BJ (cell line): ENCODE data around the gene MAN1C1. TPM values are rescaled to one million over a fixed set of nuclear protein-coding genes. Genes with fewer than 3 reads are reported as not detected.

Source experiments
- CTCF ChIA-PET: fragments of 350-600 bp; formaldehyde crosslinking; extraction: SDS; loops from one replicate; lab custom pipeline; 2021; ENCODE audit warnings: antibody characterized with exemption, inconsistent platforms; lab: Yijun Ruan, JAX
- POLR2A ChIA-PET: fragments of 300-600 bp; sonication (Branson Sonifier 250); formaldehyde crosslinking; extraction: SDS; loops from one replicate; lab custom pipeline; 2021; ENCODE audit warnings: antibody characterized with exemption; lab: Charles Lee
- DNase-seq: peaks from one replicate; pipeline ENCODE4 v3.0.0-alpha.2; 2011; ENCODE audit warnings: low read depth
- H3K27me3 ChIP-seq: 2 replicates; pipeline ENCODE4 v1.6.0; 2011; ENCODE audit warnings: low read length; ENCODE audit not compliant: control insufficient read depth, insufficient read depth
- H3K36me3 ChIP-seq: 2 replicates; pipeline ENCODE4 v1.5.1; 2011; ENCODE audit warnings: low read length; ENCODE audit not compliant: control insufficient read depth, insufficient read depth
- H3K4me3 ChIP-seq: 2 replicates; pipeline ENCODE4 v1.5.1; 2011; ENCODE audit warnings: low read depth, mild to moderate bottlenecking, control low read depth, low read length
- polyA plus RNA-seq: library from polyadenylated mRNA; depleted of rRNA; stranded (reverse); fragments of >200 nt; gene quantifications from 2 replicates; pipeline ENCODE4 v1.2.3, GENCODE V29; 2011
- TF ChIP-seq, protein P1 (sequence below): IDR thresholded peaks from 2 replicates; pipeline ENCODE4 v1.5.1; 2011; ENCODE audit warnings: low read depth, mild to moderate bottlenecking, control low read depth, inconsistent platforms, low read length, moderate library complexity; ENCODE audit not compliant: insufficient read depth

Gene MAN1C1
- polyA plus RNA-seq, 1 experiment, result 1.1 TPM

DNA sequence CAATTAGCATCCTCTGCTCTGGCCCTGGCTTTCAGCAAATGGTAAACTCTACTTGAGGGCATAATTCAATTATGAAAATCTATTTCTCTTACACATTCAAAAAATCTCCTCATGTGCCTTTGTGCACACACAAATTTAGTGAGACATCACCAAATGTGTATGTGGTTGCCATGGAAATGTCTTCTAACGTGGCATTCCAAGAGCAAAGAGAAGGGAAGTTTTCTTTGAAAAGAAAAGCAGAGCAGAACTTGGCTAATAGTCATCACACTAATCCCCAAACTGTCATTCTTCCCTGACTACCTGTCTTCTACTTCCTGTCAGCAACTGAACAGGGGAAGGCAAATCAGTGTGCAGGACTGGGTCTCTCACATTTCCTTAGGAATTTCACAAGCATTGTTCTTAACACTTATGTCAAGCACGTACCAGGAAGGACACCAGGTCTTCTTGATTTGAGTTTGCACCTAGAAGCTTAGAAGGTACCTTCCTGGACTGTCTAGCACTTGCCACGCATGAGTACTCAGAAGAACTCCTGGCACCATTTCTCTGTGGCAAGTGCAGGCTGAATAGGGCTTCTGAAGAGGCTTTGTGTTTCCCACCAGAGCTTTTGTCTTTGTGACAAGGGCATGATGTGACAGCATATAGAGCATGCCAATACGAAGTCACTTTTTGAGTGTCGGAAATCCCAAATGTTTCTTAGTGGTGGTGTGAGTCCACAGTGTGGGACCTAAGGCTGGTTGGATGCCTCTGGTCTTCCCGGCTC is 32.3 kb downstream of the MAN1C1 start:
- TF ChIP-seq, protein P1, sequence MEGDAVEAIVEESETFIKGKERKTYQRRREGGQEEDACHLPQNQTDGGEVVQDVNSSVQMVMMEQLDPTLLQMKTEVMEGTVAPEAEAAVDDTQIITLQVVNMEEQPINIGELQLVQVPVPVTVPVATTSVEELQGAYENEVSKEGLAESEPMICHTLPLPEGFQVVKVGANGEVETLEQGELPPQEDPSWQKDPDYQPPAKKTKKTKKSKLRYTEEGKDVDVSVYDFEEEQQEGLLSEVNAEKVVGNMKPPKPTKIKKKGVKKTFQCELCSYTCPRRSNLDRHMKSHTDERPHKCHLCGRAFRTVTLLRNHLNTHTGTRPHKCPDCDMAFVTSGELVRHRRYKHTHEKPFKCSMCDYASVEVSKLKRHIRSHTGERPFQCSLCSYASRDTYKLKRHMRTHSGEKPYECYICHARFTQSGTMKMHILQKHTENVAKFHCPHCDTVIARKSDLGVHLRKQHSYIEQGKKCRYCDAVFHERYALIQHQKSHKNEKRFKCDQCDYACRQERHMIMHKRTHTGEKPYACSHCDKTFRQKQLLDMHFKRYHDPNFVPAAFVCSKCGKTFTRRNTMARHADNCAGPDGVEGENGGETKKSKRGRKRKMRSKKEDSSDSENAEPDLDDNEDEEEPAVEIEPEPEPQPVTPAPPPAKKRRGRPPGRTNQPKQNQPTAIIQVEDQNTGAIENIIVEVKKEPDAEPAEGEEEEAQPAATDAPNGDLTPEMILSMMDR, result no peak
- DNase-seq, result no peak
- ChIA-PET POLR2A (no interaction called here), CTCF (no interaction called here)
- Histone ChIP-seq H3K4me3 (no peak overlapping the region), H3K27me3 (peaks cover 19% of the 10 kb centered on the region), H3K36me3 (no peaks in the 10 kb centered on the region)

DNA sequence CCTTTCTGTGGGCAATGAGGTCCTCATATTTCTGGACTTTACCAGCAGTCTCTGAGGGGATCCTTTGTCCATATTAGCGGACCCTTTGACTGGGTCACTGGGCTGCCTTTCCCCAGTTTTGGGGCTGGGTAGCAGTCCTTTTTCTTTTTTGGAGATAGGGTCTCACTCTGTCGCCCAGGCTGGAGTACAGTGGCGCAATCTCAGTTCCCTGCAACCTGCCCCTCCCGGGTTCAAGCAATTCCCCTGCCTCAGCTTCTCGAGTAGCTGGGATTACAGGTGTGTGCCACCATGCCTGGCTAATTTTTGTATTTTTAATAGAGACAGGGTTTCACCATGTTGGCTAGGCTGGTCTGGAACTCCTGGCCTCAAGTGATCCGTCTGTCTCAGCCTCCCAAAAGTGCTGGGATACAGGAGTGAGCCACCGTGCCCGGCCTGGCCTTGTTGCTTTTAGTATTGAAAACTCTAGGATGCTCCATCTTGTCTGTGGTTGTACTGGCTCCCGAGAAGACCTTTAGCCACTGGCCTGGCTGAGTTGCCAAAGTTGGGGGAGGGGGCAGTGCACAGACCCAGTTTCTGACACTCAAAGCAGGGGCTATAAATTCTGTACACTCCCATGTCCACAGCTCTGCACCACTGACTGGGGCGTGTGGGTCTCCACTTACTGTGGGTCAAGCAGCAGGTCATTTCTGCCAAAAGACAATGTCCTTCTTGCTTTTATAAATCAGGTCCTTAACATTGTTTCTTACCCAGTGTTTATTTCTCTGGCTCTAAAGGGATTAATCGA is 33.1 kb downstream of the MAN1C1 start:
- H3K36me3 ChIP-seq, result no peaks in the 10 kb centered on the region
- H3K27me3 ChIP-seq, result peaks cover 20% of the 10 kb centered on the region
- ChIA-PET POLR2A (no interaction called here), CTCF (no interaction called here)
- TF ChIP-seq, protein P1, result no peak
- no peak for DNase-seq
- no peak overlapping the region for H3K4me3 ChIP-seq

DNA sequence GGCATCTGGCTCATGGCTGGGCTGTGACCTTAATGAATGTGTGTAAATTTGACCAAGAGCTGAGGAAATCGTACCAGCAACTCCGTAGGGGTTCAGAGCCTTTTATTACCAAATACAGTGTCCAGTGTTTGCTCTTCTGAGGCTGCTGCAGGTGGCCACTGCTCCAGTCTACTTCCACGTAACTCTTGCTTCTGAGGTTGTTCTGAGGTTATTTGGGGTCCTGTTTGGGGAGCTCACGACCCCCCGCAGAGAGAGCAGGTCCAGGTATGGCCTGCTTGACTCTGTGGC is 33.6 kb downstream of the MAN1C1 start:
- CTCF ChIA-PET, result interaction anchor here (0.6 to 0.7 kb wide), 2 partner anchors 268 to 329 kb away, joined by 3 read pairs; no protein-coding TSS in a partner anchor
- no peak overlapping the region for H3K4me3 ChIP-seq
- TF ChIP-seq, protein P1, result no peak
- no peak for DNase-seq
- POLR2A ChIA-PET, result interaction anchor here (0.6 kb wide), 1 partner anchor 10 kb away, joined by 18 read pairs; no protein-coding TSS in a partner anchor
- H3K27me3 ChIP-seq, result peaks cover 15% of the 10 kb centered on the region
- H3K36me3 ChIP-seq, result no peaks in the 10 kb centered on the region

DNA sequence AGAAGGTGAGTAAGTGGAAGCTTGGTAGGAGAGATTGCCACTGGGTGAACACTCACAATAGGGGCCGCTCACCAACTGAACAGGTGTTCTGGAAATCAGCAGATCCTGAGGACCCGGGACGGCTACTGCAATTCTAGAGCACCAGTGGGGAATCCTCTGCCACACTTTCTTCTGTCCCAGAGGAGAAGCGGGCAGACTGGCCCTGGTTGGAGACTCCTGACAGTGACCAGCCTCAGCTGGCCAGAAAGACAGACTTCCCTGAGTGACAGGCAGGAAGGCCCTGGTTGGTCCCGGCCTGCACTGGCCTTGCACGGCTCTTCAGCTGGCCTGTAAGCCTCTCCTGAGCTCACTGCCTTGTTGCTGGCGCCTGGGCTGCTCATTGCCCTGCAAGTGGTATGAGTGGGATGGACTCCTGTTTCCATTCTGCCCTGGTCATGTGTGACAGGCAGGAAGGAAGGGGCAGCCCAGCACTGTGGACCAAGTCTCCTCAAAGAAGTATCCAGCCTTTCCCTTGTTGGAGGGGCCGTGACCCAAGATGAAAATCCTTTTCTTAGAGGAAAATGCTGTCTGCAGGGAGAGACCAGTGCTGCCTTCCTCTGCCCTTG is 34.5 kb downstream of the MAN1C1 start:
- H3K36me3 ChIP-seq, result no peaks in the 10 kb centered on the region
- ChIA-PET CTCF (interaction anchor here (0.7 kb wide), 1 partner anchor 330 kb away, joined by 3 read pairs; no protein-coding TSS in a partner anchor), POLR2A (interaction anchor here (0.6 kb wide), 1 partner anchor 9 kb away, joined by 18 read pairs; no protein-coding TSS in a partner anchor)
- TF ChIP-seq, protein P1, result no peak
- H3K27me3 ChIP-seq, result peaks cover 15% of the 10 kb centered on the region
- no peak overlapping the region for H3K4me3 ChIP-seq
- DNase-seq, result no peak
